ENCODE measurements around the gene NDRG4.

NDRG4 gene

DNA sequence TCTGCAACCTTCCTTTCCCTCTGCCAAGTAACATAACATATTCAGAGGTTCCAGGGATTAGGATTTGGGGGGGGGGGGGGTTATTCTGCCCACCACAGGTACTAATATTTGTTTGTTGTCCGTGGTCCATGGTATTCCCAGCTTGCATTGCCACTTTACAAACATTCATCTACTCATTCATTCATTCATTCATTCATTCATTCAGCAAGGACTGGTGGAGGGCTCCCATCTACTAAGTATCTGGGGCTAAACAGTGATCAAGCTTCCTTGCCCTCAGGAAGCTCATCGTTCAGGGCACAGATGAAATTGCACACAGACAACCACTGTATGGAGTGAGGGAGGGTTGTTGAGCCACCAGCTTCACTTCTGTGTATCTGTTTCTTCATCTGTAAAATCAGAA, 45.8 kb upstream of the NDRG4 start:
- no peak overlapping the region for H3K27ac ChIP-seq
- no peak overlapping the region for H3K4me3 ChIP-seq (ENCODE audit: low read depth, low read length)
- H3K4me1 ChIP-seq: peaks cover 2% of the 10 kb centered on the region
- no peaks in the 10 kb centered on the region for H3K36me3 ChIP-seq (ENCODE audit: control insufficient read depth, insufficient read depth, low read length)
- no peak overlapping the region for H2AFZ ChIP-seq
- no peaks in the 10 kb centered on the region for H3K27me3 ChIP-seq (ENCODE audit: control insufficient read depth, insufficient read depth, low read length)
- no peak overlapping the region for H3K4me2 ChIP-seq (ENCODE audit: low read length)
- no peaks in the 10 kb centered on the region for H3K79me2 ChIP-seq
- no peaks in the 10 kb centered on the region for H3K9me3 ChIP-seq (ENCODE audit: control insufficient read depth, low read length)
- TF ChIP-seq, protein P1, sequence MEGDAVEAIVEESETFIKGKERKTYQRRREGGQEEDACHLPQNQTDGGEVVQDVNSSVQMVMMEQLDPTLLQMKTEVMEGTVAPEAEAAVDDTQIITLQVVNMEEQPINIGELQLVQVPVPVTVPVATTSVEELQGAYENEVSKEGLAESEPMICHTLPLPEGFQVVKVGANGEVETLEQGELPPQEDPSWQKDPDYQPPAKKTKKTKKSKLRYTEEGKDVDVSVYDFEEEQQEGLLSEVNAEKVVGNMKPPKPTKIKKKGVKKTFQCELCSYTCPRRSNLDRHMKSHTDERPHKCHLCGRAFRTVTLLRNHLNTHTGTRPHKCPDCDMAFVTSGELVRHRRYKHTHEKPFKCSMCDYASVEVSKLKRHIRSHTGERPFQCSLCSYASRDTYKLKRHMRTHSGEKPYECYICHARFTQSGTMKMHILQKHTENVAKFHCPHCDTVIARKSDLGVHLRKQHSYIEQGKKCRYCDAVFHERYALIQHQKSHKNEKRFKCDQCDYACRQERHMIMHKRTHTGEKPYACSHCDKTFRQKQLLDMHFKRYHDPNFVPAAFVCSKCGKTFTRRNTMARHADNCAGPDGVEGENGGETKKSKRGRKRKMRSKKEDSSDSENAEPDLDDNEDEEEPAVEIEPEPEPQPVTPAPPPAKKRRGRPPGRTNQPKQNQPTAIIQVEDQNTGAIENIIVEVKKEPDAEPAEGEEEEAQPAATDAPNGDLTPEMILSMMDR (IDR thresholded peaks at IDR 0.05): no peak
- H3K9ac ChIP-seq: no peak overlapping the region

DNA sequence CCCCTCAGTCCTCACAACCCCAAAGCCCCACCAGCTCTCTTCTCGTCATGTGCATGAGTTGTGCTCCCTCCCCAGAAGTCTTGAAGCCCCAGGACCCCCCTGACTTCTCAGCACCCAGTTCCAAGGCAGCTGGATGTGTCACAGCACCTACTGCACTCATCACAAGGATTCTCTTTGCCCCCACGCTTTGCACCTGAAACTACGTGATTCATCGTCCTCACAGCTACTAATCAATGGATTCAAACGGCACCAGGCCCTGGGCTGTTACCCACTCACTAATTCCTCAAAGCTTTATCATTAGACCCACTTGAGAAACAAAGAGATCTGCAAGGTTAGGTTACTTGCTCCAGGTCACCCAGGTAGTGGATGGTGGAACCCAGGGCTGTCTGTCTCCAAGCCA, 45.1 kb upstream of the NDRG4 start:
- Histone ChIP-seq H3K79me2 (no peaks in the 10 kb centered on the region), H3K27ac (no peak overlapping the region), H2AFZ (no peak overlapping the region), H3K4me3 (ENCODE audit: low read depth, low read length) (no peak overlapping the region), H3K27me3 (ENCODE audit: control insufficient read depth, insufficient read depth, low read length) (no peaks in the 10 kb centered on the region), H3K4me2 (ENCODE audit: low read length) (no peak overlapping the region), H3K9ac (no peak overlapping the region), H3K36me3 (ENCODE audit: control insufficient read depth, insufficient read depth, low read length) (no peaks in the 10 kb centered on the region), H3K9me3 (ENCODE audit: control insufficient read depth, low read length) (no peaks in the 10 kb centered on the region), H3K4me1 (no peaks in the 10 kb centered on the region)
- TF ChIP-seq, protein P1 (IDR thresholded peaks at IDR 0.05): no peak

DNA sequence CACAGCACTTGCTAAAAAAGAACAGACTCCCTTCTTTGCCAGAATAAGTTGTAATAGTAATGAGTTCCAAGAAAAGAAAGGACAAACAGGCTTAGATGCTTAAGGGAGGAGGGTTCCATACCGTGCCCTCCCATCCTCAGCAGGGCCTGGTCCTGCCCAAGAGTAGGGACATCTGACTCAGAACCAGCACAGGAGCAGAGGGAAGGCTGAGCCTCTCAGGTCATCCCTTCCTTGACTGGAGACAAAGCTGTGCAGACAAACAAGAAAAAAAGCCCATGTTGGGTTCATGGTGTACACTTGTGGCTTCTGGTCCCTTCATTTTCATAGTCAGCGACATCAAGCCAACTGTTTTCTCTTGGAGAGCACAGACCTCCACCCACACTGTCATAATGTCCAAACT, 44.2 kb upstream of the NDRG4 start:
- TF ChIP-seq, protein P1 (IDR thresholded peaks at IDR 0.05): no peak
- no peaks in the 10 kb centered on the region for H3K79me2 ChIP-seq
- no peak overlapping the region for H3K4me3 ChIP-seq (ENCODE audit: low read depth, low read length)
- no peaks in the 10 kb centered on the region for H3K4me1 ChIP-seq
- H3K9ac ChIP-seq: no peak overlapping the region
- H3K9me3 ChIP-seq (ENCODE audit: control insufficient read depth, low read length): no peaks in the 10 kb centered on the region
- no peak overlapping the region for H3K4me2 ChIP-seq (ENCODE audit: low read length)
- no peaks in the 10 kb centered on the region for H3K27me3 ChIP-seq (ENCODE audit: control insufficient read depth, insufficient read depth, low read length)
- no peak overlapping the region for H2AFZ ChIP-seq
- no peaks in the 10 kb centered on the region for H3K36me3 ChIP-seq (ENCODE audit: control insufficient read depth, insufficient read depth, low read length)
- H3K27ac ChIP-seq: no peak overlapping the region

DNA sequence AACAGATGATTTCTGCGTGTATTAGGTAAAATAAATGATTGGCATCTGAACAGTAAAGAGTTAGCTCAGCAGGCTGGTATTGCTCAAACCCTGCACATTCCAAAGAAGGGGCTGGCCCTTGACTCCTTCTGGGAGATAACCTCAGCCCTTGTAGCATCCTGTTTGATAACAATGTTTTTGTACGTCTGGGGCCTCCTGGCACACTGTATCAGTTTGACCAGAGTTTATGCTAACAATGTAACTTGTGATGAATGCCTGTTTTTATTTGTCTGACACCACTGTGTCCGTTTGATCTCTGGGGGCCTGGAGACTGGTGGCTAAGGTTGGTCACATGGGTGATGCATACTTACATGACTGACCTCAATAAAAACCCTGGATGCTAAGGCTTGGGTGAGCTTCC, 43.8 kb upstream of the NDRG4 start:
- H3K79me2 ChIP-seq: no peaks in the 10 kb centered on the region
- no peak overlapping the region for H3K9ac ChIP-seq
- H3K36me3 ChIP-seq (ENCODE audit: control insufficient read depth, insufficient read depth, low read length): no peaks in the 10 kb centered on the region
- H3K27ac ChIP-seq: no peak overlapping the region
- TF ChIP-seq, protein P1 (IDR thresholded peaks at IDR 0.05): no peak
- H3K27me3 ChIP-seq (ENCODE audit: control insufficient read depth, insufficient read depth, low read length): no peaks in the 10 kb centered on the region
- no peak overlapping the region for H3K4me2 ChIP-seq (ENCODE audit: low read length)
- H3K4me3 ChIP-seq (ENCODE audit: low read depth, low read length): no peak overlapping the region
- no peak overlapping the region for H2AFZ ChIP-seq
- no peaks in the 10 kb centered on the region for H3K4me1 ChIP-seq
- no peaks in the 10 kb centered on the region for H3K9me3 ChIP-seq (ENCODE audit: control insufficient read depth, low read length)

DNA sequence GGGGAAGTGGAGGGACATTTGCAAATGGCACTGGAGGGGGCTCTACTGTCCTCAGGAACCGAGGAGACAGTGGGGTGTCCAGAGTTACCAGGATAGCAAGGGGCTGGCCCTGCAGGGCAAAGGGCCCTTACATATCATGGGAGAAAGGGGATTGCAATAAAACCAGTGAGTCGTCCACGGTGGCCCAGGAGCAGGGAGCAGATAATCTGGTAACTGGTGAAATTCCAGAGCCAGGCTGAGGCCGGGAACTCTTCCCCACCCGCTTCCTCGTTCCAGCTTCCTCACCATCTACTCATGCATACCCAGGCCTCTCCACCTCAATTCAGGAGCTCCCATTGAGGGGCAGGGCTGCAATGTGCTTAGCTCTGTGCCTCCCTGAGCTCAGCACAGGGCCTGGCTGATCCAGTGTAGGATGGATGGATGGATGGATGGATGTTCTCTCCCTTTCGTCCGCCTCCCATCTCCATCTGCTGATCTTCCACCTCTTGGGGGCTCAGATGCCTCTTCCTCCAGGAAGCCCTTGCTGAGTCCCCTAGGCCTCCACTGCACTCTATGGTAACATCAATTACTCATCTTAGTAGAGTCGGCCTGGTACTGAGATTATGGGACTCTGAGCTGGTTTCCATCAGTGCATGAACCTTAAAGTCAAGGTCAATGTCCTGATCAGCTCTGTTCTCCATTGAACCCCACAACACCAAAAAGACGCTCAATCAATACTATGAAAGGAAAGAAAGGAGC, 41.2 kb upstream of the NDRG4 start:
- no peaks in the 10 kb centered on the region for H3K4me1 ChIP-seq
- no peak overlapping the region for H2AFZ ChIP-seq
- H3K4me3 ChIP-seq (ENCODE audit: low read depth, low read length): no peak overlapping the region
- no peaks in the 10 kb centered on the region for H3K9me3 ChIP-seq (ENCODE audit: control insufficient read depth, low read length)
- no peaks in the 10 kb centered on the region for H3K79me2 ChIP-seq
- H3K4me2 ChIP-seq (ENCODE audit: low read length): no peak overlapping the region
- H3K36me3 ChIP-seq (ENCODE audit: control insufficient read depth, insufficient read depth, low read length): no peaks in the 10 kb centered on the region
- H3K27me3 ChIP-seq (ENCODE audit: control insufficient read depth, insufficient read depth, low read length): no peaks in the 10 kb centered on the region
- TF ChIP-seq, protein P1 (IDR thresholded peaks at IDR 0.05): no peak
- no peak overlapping the region for H3K27ac ChIP-seq
- H3K9ac ChIP-seq: no peak overlapping the region
